Measurements from ENCODE around the gene RABEP1.

Gene RABEP1

GRCh38 chr17:5282642-5283217 lies 646 bp downstream of the RABEP1 start:
- peak; percentile 54 for DNase-seq

- no peak for DNase-seq
Measured at GRCh38 chr17:5283571-5284315, 1.7 kb downstream of the RABEP1 start.

GRCh38 chr17:5284681-5285080 lies 2.6 kb downstream of the RABEP1 start:
- DNase-seq, result no peak

- no peak for DNase-seq
Measured at GRCh38 chr17:5286846-5287245, 4.8 kb downstream of the RABEP1 start.

- DNase-seq, result no peak
Measured at GRCh38 chr17:5291683-5292350, 9.7 kb downstream of the RABEP1 start.

- DNase-seq, result no peak
Measured at GRCh38 chr17:5297245-5297644, 15.2 kb downstream of the RABEP1 start.

- no peak for DNase-seq
Measured at GRCh38 chr17:5299383-5299782, 17.3 kb downstream of the RABEP1 start.

- no peak for DNase-seq
Measured at GRCh38 chr17:5304636-5305035, 22.6 kb downstream of the RABEP1 start.

- DNase-seq, result no peak
Measured at GRCh38 chr17:5309851-5310250, 27.8 kb downstream of the RABEP1 start.

- no peak for DNase-seq
Measured at GRCh38 chr17:5325851-5326250, 43.8 kb downstream of the RABEP1 start.

GRCh38 chr17:5329784-5330557 lies 47.9 kb downstream of the RABEP1 start:
- no peak for DNase-seq

- no peak for DNase-seq
Measured at GRCh38 chr17:5330981-5331380, 48.9 kb downstream of the RABEP1 start.

- DNase-seq, result no peak
Measured at GRCh38 chr17:5331506-5331905, 49.4 kb downstream of the RABEP1 start.

GRCh38 chr17:5344914-5345313 lies 62.8 kb downstream of the RABEP1 start:
- no peak for DNase-seq

GRCh38 chr17:5352681-5353289 lies 70.7 kb downstream of the RABEP1 start:
- no peak for DNase-seq

GRCh38 chr17:5354310-5354709 lies 72.2 kb downstream of the RABEP1 start:
- DNase-seq, result no peak

- no peak for DNase-seq
Measured at GRCh38 chr17:5354886-5355415, 72.9 kb downstream of the RABEP1 start.

GRCh38 chr17:5355421-5356129 lies 73.5 kb downstream of the RABEP1 start:
- no peak for DNase-seq

- DNase-seq, result no peak
Measured at GRCh38 chr17:5361426-5361825, 79.3 kb downstream of the RABEP1 start.

GRCh38 chr17:5362162-5362811 lies 80.2 kb downstream of the RABEP1 start:
- no peak for DNase-seq

- DNase-seq, result no peak
Measured at GRCh38 chr17:5364156-5364555, 82.1 kb downstream of the RABEP1 start.

GRCh38 chr17:5364696-5365095 lies 82.6 kb downstream of the RABEP1 start:
- DNase-seq, result no peak

Data from activated naive CD4-positive, alpha-beta T cell treated with Interleukin-2 at 50 U/mL for 16 hours (primary cell).